ENCODE data around the gene CFAP77. TPM values are rescaled to one million over a fixed set of nuclear protein-coding genes. Genes with fewer than 3 reads are reported as not detected.

Gene CFAP77
- total RNA-seq, 1 experiment from 2014 or later, result not detected

GRCh38 chr9:132516911-132517310 lies 106.9 kb downstream of the CFAP77 start:
- DNase-seq (ENCODE audit: low spot score), result no peak

- no peak for DNase-seq (ENCODE audit: low spot score)
Observed at GRCh38 chr9:132517815-132518550, 108.0 kb downstream of the CFAP77 start.

- no peak for DNase-seq (ENCODE audit: low spot score)
Observed at GRCh38 chr9:132518626-132519025, 108.6 kb downstream of the CFAP77 start.

GRCh38 chr9:132519033-132519432 lies 109.0 kb downstream of the CFAP77 start:
- no peak for DNase-seq (ENCODE audit: low spot score)

GRCh38 chr9:132520612-132521011 lies 110.6 kb downstream of the CFAP77 start:
- DNase-seq (ENCODE audit: low spot score), result no peak

GRCh38 chr9:132525308-132526023 lies 115.5 kb downstream of the CFAP77 start:
- no peak for DNase-seq (ENCODE audit: low spot score)

GRCh38 chr9:132531195-132531594 lies 121.2 kb downstream of the CFAP77 start:
- DNase-seq (ENCODE audit: low spot score), result no peak

GRCh38 chr9:132531710-132532570 lies 121.9 kb downstream of the CFAP77 start:
- no peak for DNase-seq (ENCODE audit: low spot score)

GRCh38 chr9:132534832-132535231 lies 124.8 kb downstream of the CFAP77 start:
- no peak for DNase-seq (ENCODE audit: low spot score)

- no peak for DNase-seq (ENCODE audit: low spot score)
Observed at GRCh38 chr9:132536124-132536523, 126.1 kb downstream of the CFAP77 start.

- DNase-seq (ENCODE audit: low spot score), result no peak
Observed at GRCh38 chr9:132537352-132537751, 127.3 kb downstream of the CFAP77 start.

GRCh38 chr9:132538071-132538470 lies 128.1 kb downstream of the CFAP77 start:
- DNase-seq (ENCODE audit: low spot score), result peak; percentile 86

- DNase-seq (ENCODE audit: low spot score), result peak; percentile 23
Observed at GRCh38 chr9:132539096-132539495, 129.1 kb downstream of the CFAP77 start.

GRCh38 chr9:132541051-132541450 lies 131.0 kb downstream of the CFAP77 start:
- no peak for DNase-seq (ENCODE audit: low spot score)

- DNase-seq (ENCODE audit: low spot score), result no peak
Observed at GRCh38 chr9:132541870-132542830, 132.1 kb downstream of the CFAP77 start.

- no peak for DNase-seq (ENCODE audit: low spot score)
Observed at GRCh38 chr9:132543251-132543650, 133.2 kb downstream of the CFAP77 start.

- no peak for DNase-seq (ENCODE audit: low spot score)
Observed at GRCh38 chr9:132543960-132544359, 133.9 kb downstream of the CFAP77 start.

GRCh38 chr9:132545578-132545977 lies 135.6 kb downstream of the CFAP77 start:
- no peak for DNase-seq (ENCODE audit: low spot score)

GRCh38 chr9:132546148-132547051 lies 136.4 kb downstream of the CFAP77 start:
- DNase-seq (ENCODE audit: low spot score), result no peak

- no peak for DNase-seq (ENCODE audit: low spot score)
Observed at GRCh38 chr9:132547052-132547431, 137.0 kb downstream of the CFAP77 start.

Data from HT-29 (cell line).